NCI-H774 (cell line): ENCODE data around the gene SLC22A24.
"Not testable (repeated sequence)": the region's sequence is repeated elsewhere in the genome, so short reads cannot be mapped to it uniquely, and the experiment has no call there.

Experiments used
- DNase-seq: peaks from one replicate; lab custom pipeline; 2025; lab: John Stamatoyannopoulos, UW

SLC22A24 gene

GRCh38 chr11:63144121-63144520 is at the start of gene SLC22A24:
Gene SLC22A24, minus strand, starts transcription at chr11:63144221. Its CDS starts 442 bp downstream, at chr11:63143779.
- no peak for DNase-seq

- DNase-seq = no peak
Measured at GRCh38 chr11:63180536-63180935, 36.5 kb upstream of the SLC22A24 start.

- no peak for DNase-seq
Measured at GRCh38 chr11:63179432-63180041, 35.5 kb upstream of the SLC22A24 start.

GRCh38 chr11:63177872-63178271 is 33.9 kb upstream of the SLC22A24 start:
- DNase-seq = no peak

GRCh38 chr11:63165706-63166310 is 21.8 kb upstream of the SLC22A24 start:
- DNase-seq = no peak

- no peak for DNase-seq
Measured at GRCh38 chr11:63155794-63156193, 11.8 kb upstream of the SLC22A24 start.

- no peak for DNase-seq
Measured at GRCh38 chr11:63146581-63146980, 2.6 kb upstream of the SLC22A24 start.

GRCh38 chr11:63142459-63142858 is 1.6 kb downstream of the SLC22A24 start:
- DNase-seq = no peak

- no peak for DNase-seq
Measured at GRCh38 chr11:63132985-63133775, 10.8 kb downstream of the SLC22A24 start.

GRCh38 chr11:63099555-63099954 is 44.5 kb downstream of the SLC22A24 start:
- DNase-seq = no peak

GRCh38 chr11:63080682-63081081 is 63.3 kb downstream of the SLC22A24 start:
- DNase-seq = no peak

- DNase-seq = not testable (repeated sequence)
Measured at GRCh38 chr11:63046203-63046602, 97.8 kb downstream of the SLC22A24 start.

- no peak for DNase-seq
Measured at GRCh38 chr11:63042596-63042995, 101.4 kb downstream of the SLC22A24 start.

- DNase-seq = no peak
Measured at GRCh38 chr11:63032457-63032856, 111.6 kb downstream of the SLC22A24 start.
